Measurements from ENCODE around the gene NAXE. TPM values are rescaled to one million over a fixed set of nuclear protein-coding genes. Genes with fewer than 3 reads are reported as not detected.

Gene NAXE
- total and polyA plus RNA-seq, 2 of the 13 experiments (the other 11 are each of a cell fraction or from before 2014, with no cell fraction given) = 39.4 to 59.4 TPM

- TF ChIP-seq ZNF580 (CRISPR knock-in tag; IDR thresholded peaks at IDR 0.05; ENCODE audit: borderline replicate concordance, low read depth) (peak; percentile 44; the same call in 1 of the 2 replicates), ZNF691 (CRISPR knock-in tag; IDR thresholded peaks at IDR 0.05; ENCODE audit: borderline replicate concordance, low read depth) (no peak), ZNF235 (CRISPR knock-in tag; IDR thresholded peaks at IDR 0.05; ENCODE audit: borderline replicate concordance) (no peak), HNRNPUL1 (IDR thresholded peaks at IDR 0.05; ENCODE audit: low read depth, low read length) (no peak), BRF2 (CRISPR knock-in tag; IDR thresholded peaks at IDR 0.05) (peak; percentile 60; the same call in 1 of the 2 replicates), ARNTL (CRISPR knock-in tag; IDR thresholded peaks at IDR 0.05) (no peak), ZBTB7A (CRISPR knock-in tag; IDR thresholded peaks at IDR 0.05) (no peak), ZFP36L1 (CRISPR knock-in tag; IDR thresholded peaks at IDR 0.05) (peak; percentile 68; the same call in 1 of the 2 replicates), ARID4A (CRISPR knock-in tag; IDR thresholded peaks at IDR 0.05; ENCODE audit: borderline replicate concordance) (peak; percentile 100), FOXA1 (IDR thresholded peaks at IDR 0.05) (no peak), FOXA1 (CRISPR knock-in tag; IDR thresholded peaks at IDR 0.05) (no peak), NR0B2 (CRISPR knock-in tag; IDR thresholded peaks at IDR 0.05) (peak; percentile 73; the same call in 1 of the 2 replicates), SP140L (CRISPR knock-in tag; IDR thresholded peaks at IDR 0.05; ENCODE audit: borderline replicate concordance) (no peak), RXRB (CRISPR knock-in tag; IDR thresholded peaks at IDR 0.05; ENCODE audit: borderline replicate concordance) (peak; percentile 42; the same call in 1 of the 2 replicates), AHDC1 (CRISPR knock-in tag; IDR thresholded peaks at IDR 0.05; ENCODE audit: borderline replicate concordance) (no peak)
Observed at GRCh38 chr1:156571919-156572662, 19.5 kb upstream of the NAXE start, which contains the start of gene IQGAP3 (continued).

Measured in HepG2 (cell line).